CD4-positive, alpha-beta T cell treated with Interleukin-12 subunit alpha and Interleukin-12 subunit beta, for 1 hour (primary cell): Measurements from ENCODE around the gene BSDC1.
"Not testable (repeated sequence)": the region's sequence is repeated elsewhere in the genome, so short reads cannot be mapped to it uniquely, and the experiment has no call there.

Experiments
- DNase-seq: peaks from one replicate; pipeline ENCODE4 v3.0.0-alpha.2; 2020

The BSDC1 gene

DNA sequence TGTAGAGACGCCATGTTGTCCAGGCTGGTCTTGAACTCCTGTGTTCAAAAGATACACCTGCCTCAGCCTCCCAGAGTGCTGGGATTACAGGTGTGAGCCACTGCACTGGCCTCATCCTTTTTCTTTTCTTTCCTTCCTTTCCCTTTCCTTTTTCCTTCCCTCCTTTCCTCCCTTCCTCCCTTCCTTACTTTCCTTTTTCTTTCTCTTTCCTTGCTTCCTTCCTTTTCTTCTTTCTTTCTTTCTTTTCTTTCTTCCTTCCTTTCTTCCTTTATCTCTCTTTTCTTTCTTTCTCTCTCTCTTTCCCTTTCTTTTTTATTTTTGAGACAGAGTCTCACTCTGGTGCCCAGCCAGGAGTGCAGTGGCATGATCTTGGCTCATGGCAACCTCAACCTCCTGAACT, 37.8 kb downstream of the BSDC1 start:
- DNase-seq: no peak

DNA sequence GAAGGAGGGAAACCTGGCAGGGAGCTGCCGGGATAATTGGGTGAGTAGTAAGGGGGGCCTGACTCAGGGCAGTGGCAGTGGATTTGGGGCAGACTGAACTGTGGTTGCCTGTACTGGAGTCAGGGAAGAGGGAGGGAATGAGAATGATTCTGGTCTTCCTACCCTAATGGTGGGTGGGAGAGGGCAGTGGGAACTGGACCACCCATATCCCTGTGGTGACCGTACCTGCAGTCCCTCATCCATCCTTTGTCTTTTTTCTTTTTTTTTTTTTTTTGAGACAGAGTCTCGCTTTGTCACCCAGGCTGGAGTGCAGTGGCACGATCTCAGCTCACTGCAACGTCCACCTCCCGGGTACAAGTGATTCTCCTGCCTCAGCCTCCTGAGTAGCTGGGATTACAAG, 38.5 kb downstream of the BSDC1 start:
- not testable (repeated sequence) for DNase-seq

DNA sequence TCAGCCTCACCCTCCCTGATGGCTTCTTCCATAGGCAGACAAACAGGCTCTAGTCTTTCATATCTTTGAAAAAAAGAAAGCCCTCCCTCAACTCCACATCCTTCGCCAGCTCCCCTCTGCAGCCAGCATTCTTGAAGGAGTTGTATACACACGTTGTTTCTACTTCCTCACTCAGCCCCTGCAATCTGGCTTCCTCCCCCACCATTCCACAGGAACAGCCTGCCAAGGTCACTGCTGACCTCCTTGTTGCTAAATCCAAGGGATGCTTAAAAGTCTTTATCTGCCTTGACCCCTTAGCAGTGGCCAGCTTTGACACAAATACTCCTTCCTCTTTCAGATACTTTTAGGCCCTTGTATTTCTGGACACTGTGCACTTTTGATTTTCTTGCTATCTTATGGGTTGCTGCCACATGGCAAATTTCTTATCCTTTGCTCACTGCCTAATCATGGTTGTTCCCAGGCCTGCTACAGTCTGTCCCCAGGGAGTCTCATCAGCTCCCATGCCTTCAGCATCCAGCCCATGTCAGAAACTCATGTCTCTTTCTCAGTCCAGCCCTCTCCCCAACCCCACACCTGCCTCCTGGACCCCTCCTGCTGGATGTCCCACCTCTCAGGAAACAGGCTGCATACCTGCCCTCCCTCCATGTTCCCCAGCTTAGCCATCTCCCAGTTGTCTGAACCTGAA, 40.2 kb downstream of the BSDC1 start:
- DNase-seq: no peak

DNA sequence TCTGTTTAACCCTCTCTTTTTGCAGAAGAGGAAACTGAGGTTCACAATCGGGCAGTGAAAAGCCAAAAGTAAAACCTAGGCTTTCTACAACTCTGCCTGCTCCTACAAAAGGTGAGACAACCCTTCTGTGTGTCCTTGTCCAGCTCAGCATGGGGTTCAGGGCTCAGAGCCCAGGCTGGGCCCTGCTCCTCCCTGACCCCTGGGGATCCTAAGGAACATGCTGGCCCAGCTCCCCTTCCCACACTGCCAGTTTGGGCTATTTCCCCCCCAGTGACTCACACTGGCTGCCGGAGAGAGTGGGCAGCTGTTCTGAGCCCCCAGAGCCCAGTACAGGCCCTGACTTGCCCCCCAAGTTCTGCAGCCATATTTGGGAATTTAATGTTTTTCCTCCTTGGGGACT, 40.8 kb downstream of the BSDC1 start:
- DNase-seq: no peak

DNA sequence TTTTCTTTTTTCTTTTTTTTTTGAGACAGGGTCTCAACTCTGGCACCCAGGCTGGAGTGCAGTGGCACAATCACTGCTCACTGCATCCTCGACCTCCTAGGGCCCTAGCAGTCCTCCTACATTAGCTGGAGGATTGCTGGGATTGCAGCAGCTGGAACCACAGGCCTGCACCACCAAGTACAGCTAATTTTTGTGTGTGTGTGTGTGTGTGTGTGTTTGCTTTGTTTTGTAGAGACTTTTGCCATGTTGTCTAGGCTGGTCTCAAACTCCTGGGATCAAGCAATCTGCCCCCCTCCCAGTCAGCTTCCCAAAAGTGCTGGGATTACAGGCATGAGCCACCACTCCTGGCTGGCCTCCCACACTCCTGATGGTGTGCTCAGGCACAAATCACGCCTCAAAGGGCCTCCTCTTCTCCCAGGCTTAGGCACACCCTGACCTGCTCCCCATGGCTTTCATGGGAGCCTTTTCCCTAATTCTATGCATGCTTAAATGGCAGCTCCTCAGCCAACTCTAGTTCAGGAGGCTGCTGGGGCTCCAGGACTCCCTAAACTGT, 41.3 kb downstream of the BSDC1 start:
- DNase-seq: no peak

DNA sequence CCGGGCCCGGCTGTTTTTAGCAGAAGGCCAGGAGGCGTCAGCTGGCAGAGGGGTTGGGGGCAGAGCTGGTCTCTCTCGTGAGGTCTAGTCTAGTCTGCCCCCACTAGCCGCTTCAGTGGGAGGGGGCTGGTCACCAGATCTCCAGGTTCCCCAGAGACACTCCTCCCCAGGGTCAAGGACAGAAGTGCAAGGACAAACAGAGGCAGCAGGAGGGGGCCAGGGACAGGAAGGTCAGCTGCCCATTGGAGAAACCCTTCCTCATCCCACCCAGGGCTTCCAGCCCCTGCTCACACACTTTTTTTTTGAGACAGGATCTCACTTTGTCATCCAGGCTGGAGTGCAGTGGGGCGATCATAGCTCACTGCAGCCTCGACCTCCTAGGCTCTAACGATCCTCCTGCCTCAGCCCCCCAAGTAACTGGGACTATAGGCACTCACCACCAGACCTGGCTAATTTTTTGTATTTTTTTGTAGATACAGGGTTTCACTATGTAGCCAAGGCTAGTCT, 41.9 kb downstream of the BSDC1 start:
- no peak for DNase-seq

DNA sequence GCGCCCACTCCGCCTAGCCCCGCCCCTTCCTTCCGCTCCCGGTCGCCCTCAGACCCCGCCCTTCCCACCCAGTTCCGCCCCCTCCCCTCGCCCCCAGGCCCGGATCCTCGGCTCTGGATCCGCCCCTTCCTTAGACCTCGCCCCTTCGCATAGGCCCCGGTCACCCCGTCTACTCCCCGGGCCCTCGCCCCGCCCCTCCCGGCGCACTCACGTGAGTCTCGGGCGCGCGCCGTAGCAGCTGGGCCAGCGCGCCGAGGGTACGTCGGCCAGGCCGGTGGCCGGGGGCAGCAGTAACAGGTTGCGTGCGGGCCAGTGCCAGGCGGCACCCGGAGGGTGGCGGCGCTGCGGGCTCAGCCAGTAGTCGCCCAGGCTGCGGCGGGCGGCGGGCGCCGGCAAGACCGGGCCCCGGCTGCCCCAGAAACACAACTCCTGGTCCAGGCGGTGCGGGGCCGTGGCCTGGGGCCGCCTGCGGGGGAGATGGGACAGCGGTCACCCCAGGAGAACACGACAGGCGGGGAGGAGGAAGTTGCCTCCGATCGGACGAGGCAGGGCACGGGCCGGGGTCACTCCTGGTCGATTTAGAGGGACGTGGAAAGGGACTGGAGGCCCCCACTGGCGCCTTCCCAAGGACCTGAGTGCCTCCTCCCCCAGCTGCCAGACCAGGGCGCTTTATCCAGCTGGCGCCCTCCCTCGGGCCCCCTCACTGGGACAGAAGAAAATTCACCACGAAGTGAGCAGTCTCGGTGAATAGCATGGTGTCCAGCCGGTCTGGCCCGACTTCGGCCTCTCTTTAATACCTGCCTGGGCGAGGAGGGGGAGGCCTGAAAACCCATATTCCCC, 42.6 kb downstream of the BSDC1 start:
- peak; percentile 95 for DNase-seq

DNA sequence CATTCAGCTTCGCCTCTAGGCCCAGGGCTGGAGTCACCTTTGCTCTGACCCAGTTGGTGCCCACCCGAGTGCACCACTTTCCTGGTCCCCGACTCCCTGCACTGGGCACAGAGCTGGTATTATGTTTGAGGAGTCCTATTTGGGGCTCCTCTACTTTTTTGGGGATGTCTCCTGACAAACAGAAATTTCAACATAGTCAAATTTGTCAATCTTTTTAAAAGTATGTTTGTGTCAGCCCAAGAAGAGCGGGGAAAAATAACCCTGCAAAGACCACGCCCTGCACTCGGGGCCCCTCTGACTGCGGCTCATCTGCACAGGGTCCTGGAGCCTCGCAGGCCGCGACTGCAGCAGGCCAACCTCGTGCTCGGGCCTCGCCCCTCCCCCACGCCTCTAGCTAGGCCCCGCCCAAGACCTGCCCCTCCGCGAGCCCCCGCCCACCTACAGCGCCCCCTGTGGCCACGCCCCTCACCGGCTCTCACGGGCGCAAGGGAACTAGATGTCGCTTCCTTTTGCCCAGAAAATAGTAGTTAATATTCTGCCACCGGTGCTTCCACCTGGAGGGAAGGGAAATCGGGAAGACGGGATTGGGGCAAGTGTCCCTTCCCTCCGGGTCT, 43.3 kb downstream of the BSDC1 start:
- no peak for DNase-seq

DNA sequence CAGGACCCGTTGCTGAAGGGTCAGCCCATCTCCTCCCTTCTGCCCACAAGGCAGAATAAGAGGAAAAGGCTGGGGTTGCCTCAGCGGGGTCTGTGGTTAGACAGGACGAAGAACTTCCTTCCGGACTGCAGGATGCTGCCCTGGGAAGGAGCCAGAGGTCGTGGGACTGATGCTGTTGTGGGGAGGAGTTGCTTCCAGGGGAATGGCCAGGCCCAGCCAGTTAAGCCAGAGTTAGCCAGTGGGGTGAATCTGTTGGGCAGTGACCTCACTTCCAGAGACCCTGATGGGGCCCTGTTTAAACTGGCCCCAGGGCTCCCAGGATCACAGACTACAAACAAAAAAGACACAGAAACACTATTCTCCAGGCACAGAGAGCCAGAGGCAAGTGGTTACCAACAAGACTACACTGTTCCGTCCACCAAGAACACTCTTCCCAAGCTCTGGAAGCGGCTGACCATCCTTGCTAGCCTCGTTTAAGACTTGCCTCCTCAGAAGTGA, 45.0 kb downstream of the BSDC1 start:
- no peak for DNase-seq

DNA sequence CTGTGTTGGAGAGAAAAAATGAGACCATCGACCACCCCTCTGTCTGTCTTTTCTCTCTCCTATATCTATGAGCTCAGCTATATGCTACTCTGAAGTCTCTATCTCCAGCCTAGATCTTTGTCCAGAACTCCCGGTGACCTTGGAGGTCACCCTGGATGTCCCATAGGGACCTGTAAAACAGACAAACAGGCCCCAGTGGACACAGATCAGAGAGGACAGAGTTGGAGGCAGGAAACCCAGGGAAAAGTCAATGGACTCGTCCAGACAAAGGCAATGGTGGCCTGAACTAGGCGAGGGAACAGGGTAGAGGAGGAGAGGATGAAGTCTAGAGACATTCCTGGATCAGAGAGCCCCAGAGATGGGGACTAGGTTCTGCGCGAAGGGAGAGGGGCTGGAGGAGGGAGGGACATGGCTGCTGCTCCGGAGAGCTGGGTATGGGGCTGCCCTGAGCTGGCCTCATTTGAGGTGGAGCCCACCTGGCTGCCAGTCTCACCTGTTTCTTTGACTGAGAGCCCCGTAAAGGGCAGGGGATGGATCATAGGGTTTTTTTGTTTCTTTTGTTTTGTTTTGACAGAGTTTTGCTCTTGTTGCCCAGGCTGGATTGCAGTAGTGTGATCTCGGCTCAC, 47.6 kb downstream of the BSDC1 start:
- DNase-seq: no peak

DNA sequence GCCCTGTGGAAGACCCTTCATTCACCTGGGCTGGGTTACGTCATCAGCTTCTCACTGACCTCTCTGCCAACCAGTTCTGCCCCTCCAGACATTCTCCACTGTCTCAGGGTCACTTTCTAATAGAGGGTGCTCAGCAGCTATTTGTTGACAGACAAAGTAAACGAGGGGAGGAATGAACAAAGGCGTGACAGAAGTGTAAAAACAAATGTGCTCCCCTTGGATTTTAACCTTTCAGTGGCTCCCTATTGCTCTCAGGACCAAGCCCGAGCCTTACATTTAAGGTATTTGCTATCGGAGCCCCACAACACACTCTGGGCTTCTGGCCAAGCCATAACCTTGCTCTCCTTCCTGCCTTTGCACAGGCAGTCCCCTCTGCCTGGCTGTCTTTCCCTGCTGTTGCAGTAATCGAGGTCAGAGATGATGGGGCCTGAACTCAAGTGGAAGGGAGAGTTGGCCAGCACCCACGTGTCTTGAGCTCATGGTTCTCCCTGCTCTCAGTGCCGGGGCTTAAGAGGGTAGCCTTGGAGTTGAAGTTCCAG, 48.9 kb downstream of the BSDC1 start:
- no peak for DNase-seq

DNA sequence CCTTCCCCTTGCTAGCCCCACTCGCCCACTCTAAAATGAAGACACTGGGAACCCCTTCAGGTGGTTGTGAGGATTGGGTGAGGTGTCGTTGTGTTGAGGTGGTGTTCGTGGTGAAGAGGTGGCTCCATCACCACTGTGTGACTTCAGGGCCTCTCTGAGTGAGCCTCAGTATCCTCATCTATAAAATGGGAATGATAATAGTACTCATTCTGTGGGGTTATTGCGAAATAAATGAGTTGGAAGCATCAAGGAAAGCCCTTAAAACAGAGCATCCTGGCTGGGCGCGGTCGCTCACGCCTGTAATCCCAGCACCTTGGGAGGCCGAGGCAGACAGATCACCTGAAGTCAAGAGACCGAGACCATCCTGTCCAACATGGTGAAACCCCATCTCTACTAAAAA, 51.5 kb downstream of the BSDC1 start:
- no peak for DNase-seq

DNA sequence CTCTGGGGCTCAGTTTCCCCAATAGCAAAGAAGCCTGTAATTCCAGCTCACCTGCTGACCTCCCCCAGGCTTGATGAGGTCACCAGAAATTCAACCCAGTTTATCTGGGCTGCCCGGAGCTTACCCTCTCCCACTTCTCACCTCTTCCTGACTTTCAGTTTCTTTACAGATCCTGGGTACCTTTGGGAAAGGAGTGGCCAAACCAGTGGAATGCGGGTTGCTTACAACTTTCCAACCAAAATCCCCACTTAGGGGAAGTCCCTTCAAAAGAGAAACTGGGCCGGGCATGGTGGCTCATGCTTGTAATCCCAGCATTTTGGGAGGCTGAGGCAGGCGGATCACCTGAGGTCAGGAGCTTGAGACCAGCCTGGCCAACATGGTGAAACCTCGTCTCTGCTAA, 52.3 kb downstream of the BSDC1 start:
- no peak for DNase-seq

DNA sequence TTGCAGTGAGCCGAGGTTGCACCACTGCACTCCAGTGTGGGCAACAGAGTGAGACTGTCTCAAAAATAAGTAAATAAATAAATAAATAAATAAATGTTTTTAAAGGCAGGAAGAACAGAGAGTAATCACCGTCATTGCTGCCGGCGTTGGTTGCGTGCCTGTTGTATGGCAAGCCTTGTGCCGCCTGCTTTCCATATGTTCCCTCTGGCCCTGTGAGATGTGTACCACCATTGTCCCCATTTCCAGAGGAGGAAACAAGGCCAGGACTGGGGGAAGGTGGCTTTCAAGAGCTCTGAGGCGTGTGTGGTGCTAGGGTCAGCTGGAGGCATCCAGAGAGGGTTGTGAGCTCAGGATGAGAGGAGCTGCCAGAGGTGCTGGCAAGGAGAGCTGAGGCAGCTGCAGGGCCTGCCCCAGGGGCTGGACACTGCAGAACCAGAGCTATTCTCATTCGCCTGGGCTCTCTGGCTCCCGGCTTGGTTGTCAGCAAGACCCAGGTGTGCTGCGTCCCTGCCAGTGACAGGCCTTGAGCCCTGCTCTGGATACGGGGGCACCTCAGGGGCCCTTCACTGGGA, 53.0 kb downstream of the BSDC1 start:
- no peak for DNase-seq

DNA sequence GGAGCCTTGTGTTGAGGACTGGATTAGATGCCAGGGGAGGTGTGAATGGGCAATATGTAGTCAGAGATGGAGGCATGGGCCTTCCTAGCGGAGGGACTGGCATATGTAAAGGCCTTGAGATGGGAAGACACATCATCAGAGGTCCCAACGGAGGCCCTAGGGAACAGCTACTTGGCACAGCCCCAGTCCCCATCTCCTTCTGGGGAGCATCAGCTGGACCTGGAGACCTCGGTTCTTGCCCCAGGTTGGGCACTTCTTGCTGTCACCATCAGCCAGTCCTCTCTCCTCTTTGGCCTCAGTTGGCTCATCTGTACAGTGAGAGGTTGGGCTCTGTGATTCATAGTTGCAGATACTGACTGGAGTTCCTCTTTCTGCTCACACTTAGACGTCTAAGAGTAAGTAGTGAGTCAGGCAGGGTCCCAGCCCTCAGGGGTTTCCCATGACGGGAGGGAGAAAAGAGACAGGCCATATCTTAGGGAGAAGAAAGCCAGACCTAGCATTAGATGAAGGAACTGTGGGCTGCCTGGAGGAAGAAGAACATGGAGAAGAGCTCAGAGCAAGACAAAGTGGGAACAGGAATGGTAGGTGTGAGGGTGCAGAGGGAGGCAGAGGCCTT, 54.8 kb downstream of the BSDC1 start:
- DNase-seq: no peak

DNA sequence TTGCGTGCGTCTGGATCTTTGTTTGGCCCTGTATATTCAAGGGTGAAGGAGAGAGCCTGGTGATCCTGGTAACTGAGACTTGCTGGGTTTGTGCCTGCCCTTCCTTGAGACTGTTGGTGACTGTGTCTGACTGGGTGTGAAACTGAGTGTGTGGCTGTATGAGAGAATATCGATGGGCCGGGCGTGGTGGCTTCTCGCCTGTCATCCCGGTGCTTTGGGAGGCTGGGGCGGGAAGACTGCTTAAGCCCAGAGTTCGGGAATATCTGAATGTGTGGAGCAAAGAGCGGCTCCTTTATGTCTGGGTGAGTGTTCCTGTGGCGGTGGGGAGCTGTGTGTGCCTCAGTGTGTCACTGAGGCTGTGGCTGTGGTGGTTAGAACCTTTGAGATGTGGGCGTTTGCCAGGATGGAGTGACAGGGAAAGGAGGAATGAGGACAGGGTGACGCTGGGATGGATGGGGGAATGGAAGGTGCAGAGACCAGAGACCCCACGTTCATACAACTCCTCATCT, 55.5 kb downstream of the BSDC1 start:
- no peak for DNase-seq

DNA sequence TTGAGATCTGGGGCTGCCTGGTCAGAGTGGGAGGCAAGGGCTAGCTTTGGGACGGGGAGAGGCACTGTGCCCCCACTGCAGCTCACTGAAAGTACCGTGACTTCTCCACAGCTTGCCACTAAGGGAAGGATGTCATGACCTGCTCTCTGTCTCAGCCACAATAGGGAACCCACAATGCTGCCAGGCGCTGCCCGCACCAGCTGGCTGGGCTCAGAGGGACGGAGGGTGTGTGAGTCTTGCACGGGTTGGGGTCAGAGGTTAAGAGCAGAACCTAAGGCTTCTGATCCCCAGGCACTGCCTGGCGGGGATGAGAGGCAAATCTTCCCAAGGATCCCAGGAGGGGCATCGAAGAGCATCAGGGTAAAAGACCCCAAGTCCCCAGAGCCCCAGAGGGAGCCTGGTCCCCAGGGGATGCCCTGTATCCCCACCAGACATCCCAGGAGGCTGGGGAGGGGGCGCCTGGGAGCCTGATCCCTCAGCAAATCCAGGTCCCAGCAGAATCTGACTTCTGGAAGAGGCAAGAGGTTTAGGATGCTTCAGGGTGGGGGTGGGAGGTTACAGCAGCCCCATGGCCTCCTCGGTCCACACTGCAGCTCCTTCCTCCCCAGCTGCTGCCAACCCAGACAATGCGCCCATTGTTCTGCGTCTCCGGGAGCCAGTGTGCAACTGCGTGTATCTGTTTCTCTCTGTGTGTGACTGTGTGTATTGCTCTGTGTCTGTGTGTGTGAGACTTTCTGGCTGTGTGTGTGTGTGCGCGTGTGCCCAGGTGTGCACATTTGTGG, 56.2 kb downstream of the BSDC1 start:
- DNase-seq: peak; percentile 39

DNA sequence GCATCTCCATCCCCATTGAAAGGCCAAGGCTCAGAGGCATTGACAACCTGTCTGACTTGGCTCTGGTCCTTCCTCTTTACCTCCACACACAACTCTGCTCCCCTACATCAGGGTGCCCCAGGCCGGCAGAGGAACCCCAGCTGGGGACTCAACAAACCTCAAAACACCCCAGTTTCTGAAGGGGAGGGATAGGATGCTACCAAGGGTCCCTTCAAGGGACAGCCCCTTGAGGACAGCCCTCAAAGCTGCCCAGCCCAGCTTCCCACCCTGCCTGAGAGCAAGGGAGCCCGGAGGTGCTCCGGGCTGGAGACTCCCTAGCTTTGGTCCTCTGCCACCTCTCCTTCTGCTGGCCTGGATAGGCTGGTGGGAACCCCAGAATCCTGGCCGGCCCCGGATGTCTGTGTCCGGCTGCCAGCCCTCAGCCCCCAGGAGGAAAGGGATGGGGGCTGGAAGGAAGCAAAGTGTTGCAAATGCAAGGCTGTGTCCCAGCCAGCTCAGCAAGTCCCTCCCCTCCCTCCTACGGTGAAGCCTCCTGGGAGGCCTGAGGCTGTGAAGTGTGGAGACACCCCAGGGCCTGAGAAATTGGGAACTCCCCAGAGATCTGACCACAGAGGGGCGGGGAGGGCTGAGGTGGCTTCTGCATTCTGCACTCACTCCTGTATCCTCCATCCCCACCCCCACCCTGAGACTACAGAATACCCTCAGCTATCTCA, 57.1 kb downstream of the BSDC1 start:
- peak; percentile 78 for DNase-seq

DNA sequence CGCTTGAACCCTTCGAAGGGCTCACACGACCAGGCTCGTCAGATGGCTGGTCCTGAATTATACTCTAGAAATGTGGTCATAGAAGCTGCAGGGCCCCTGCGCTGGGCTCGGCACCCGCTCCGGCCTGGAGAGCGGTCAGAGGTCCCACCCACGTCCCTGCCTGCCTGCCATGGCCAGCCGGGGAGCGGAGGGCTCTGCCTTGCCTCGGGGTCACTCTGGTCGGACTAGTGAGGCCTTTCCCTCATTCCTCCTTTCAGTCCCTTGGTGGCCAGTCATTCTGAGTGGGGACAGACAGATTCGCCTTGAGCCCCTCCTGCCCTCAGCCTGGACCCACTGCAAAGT, 57.7 kb downstream of the BSDC1 start:
- DNase-seq: no peak
